GM08714 (cell line): ENCODE measurements around the gene TEX261.
A peak's percentile ranks its signal among the peaks of the same experiment; 100 is the strongest.

Experiments used
- H3K4me3 ChIP-seq: fragments of 200-500 bp; sonication (Bioruptor generic); 2 replicates; pipeline ENCODE4 v1.5.1; 2014; ENCODE audit warnings: mild to moderate bottlenecking, low read length, inconsistent platforms
- ZNF274 ChIP-seq: IDR thresholded peaks from 2 replicates; pipeline ENCODE4 v1.6.1; 2012; ENCODE audit warnings: mild to moderate bottlenecking, low read depth, low read length

Gene TEX261

DNA sequence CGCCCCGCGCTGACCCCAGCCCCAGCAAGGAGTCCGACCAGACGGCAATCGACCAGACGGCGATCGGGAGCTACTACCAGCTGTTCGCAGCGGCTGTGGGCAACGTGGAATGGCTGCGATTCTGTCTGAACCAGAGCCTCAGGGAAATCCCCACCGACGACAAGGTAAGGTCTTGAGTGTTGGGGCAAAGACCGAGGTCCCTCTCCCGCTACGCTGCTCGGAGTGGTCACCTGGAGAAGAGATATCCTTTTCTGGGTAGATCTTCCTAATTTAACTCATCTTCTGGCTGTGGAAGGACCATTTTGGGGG, 15.5 kb downstream of the TEX261 start:
- H3K4me3 ChIP-seq, result no peak overlapping the region
- no peak for TF ChIP-seq ZNF274

DNA sequence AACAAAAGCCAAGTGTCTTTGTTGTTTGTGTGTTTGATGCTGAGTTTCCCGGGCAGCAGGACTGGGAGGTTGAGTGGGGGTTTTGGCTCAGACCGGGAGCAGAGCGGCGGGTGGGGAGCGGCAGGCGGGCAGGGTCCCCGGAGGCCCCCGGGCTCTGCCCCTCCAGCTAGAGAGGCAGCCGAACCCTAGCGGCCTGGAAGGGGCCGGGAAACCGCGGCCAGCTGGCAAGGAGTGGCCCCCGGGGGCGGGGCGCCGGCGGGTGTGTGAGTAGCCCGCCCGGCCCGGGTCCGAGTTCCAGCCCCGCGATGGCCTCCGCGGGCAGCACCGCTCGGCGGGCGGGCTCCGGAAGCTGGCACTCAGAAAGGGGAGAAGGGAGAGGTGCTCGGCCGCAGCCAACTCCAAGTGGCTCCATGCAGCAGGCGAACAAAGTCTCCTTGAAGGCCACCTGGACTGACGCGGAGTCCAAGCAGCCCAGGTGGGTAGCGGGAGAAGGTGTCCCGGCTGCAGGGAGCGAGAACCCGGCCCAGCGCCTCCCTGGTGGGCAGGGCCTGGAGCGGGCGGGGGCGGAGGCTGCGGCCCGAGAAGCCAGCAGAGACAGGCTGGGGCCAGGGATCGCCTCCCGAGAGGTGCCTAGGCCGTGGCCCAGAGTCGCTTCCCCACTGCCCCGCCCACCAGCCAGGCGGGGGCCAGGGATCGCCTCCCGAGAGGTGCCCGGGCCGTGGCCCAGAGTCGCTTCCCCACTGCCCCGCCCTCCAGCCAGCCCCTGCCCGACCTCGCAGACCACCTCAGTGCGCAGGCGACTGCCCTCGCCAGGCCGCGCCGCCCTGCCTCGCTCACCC, 16.1 kb downstream of the TEX261 start, which contains the start of gene ANKRD53:
ANKRD53 (plus strand) TSS at position 290 of the 839 bp plus-strand sequence; CDS start at position 306, 16 bp downstream.
- no peak for TF ChIP-seq ZNF274
- H3K4me3 ChIP-seq, result peak within 1 kb of the TSS; percentile 70; the same call in 1 of the 2 replicates

DNA sequence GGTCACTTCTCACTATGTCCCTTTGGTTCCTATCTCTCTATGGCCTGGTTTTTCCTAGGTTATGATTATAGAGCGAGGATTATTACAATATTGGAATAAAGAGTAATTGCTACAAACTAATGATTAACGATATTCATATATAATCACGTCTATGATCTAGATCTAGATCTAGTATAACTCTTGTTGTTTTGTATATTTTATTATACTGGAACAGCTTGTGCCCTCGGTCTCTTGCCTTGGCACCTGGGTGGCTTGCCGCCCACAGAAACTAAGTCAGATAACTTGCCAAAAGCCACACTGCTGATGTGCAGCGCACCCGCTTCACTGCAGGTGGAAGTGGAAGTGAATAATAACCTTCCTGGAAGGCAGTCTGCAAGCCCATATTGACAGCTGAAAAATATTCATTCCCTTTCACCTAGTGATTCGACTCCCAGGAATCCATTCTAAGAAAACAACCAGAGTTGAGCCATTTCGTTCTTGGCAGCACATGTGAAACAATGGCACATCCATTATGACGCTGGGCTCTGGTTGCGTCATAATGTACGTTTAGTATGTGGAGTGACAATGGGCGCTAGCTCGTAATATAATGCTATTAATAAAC, 17.0 kb downstream of the TEX261 start:
- H3K4me3 ChIP-seq, result peak overlapping the region; percentile 70; the same call in 1 of the 2 replicates

DNA sequence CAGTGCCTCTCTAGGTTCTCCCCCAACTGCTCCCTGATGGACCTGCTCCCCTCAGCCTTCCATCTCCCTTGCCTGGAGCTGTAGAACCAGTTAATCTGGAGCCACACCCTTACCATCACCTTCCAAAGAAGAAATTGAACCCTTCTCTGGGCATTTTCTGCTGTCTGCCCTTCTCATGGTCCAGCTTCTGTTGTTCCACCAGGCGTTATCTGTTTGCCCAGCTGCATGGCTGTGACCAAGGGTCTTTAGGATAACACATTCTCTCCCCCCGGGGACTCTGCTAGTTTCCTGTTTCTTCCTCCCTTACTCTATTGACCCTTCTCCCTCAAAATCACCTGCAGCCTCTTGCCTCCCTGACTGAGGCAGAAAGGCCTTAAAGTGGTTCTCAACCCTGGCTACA, 19.4 kb downstream of the TEX261 start:
- no peak for TF ChIP-seq ZNF274
- H3K4me3 ChIP-seq, result no peak overlapping the region

More for the DNA sequence above, 17.0 kb downstream of the TEX261 start:
- no peak for TF ChIP-seq ZNF274

DNA sequence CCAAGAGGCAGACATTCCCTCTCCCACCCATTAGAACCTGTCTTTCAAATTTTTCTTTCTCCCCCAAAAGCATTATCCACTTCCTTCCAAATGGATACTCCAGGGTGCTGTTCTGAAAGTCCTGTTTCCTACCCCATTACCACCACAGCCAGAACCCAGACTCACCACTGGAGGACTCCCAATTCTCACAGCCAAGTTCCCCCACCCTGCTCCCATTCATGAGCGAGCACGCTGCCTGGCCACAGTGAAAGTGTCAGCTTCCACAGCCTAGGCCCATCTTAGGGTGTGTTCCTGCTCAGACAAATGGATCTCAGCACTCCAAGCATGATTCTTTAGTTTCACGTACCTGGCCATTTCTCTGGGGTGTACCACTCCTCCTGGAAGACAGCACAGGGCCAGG, 20.1 kb downstream of the TEX261 start:
- no peak for TF ChIP-seq ZNF274
- no peak overlapping the region for H3K4me3 ChIP-seq

DNA sequence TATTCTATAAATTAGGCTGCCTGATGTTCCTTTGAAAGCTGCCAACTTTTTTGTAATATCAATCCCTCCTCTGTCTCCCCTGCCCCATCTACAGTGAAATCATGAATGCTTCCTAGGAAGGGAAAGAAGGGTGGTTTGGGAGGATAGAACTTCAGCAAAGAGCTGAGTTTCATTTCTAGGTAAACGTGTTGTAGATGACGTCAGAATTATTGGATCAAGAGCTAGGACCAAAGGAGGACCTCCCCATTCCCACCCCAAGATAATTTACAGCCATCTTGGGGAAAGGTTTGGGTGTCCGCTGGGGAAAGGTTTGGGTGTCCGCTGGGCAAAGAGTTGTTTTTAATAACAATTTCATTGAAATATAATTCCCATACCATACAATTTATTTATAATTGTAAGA, 27.5 kb downstream of the TEX261 start:
- no peak overlapping the region for H3K4me3 ChIP-seq
- no peak for TF ChIP-seq ZNF274

DNA sequence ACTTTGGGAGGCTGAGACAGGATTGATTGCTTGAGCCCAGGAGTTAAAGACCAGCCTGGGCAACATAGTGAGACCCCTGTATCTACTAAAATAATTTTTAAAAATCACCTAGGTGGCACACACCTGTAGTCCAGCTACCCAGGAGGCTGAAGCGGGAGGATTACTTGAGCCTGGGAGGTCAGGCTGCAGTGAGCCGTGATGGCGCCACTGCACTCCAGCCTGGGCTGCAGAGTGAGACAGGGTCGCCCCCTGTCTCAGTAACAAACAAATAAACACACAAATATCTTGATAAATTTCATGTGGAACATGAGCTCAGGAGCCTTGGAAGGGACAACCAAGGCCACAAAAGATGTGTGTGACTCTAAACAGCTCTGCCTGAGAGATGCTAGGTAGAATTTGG, 28.0 kb downstream of the TEX261 start:
- no peak overlapping the region for H3K4me3 ChIP-seq
- no peak for TF ChIP-seq ZNF274

DNA sequence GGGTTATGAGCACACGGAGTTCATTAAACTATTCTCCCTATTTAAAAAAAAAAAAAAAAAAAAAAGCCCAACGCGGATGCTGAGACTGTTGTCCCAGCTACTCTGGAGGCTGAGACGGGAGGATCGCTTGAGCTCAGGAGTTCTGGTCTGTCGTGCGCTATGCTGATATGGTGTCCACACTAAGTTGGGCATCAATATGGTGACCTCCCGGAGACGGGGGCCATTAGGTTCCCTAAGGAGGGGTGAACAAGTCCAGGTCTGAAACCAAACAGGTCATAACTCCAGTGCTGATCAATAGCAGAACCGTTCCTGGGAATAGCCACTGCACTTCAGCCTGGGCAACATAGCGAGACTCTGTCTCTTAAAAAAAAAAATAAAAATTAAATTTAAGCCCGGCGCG, 29.2 kb downstream of the TEX261 start:
- peak overlapping the region; percentile 45; the same call in 1 of the 2 replicates for H3K4me3 ChIP-seq
- TF ChIP-seq ZNF274, result no peak

DNA sequence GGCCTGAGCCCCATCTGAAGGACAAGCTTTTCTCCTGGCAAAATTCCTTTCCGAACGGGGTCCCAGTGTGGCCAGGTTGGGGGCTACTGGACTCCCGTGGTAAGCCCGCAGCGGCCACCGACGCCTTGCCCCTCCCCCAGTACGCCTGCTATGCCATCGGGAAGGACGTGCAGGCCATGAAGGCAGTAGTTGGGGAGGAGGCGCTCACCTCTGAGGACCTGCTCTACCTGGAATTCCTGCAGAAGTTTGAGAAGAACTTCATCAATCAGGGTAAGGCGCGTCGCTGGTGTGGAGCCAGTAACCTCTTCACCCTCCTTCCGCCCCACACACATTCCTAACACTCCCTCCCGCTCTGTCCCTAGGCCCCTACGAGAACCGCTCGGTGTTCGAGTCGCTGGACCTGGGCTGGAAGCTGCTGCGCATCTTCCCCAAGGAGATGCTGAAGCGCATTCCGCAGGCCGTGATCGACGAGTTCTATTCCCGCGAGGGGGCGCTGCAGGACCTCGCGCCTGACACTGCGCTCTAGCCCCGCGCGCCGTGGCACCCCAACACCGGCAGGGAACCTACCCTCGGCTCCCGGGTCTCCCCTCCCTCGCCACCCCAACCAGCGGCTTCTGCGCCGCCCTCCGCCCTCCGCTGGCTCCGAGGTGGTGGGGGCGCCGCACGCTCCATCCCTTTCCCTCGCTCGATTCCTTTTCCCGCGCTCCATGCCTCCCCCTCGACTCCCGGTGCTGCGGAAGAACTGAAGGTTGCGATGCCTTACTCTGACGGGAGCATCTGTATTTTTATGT, 29.9 kb downstream of the TEX261 start:
- no peak for TF ChIP-seq ZNF274
- H3K4me3 ChIP-seq, result peak overlapping the region; percentile 45; the same call in 1 of the 2 replicates

DNA sequence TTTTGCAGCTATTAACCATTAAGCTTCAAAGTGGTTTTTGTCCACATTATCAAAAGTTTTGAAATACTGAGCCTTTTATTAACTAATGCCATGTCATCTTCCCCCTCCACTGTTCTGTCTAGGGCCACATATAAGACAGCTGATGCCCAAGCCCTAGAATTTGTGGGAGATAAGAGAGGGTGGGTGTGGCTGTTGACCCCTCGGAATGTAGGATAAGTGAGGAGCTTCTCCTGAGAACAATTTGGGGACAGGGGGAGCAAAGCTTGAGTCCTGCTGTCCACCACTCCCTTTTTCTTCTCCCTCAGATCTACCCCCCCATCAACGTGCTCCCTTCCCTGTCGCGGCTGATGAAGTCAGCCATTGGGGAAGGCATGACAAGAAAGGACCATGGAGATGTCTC, 30.5 kb downstream of the TEX261 start:
- no peak for TF ChIP-seq ZNF274
- H3K4me3 ChIP-seq, result no peak overlapping the region

DNA sequence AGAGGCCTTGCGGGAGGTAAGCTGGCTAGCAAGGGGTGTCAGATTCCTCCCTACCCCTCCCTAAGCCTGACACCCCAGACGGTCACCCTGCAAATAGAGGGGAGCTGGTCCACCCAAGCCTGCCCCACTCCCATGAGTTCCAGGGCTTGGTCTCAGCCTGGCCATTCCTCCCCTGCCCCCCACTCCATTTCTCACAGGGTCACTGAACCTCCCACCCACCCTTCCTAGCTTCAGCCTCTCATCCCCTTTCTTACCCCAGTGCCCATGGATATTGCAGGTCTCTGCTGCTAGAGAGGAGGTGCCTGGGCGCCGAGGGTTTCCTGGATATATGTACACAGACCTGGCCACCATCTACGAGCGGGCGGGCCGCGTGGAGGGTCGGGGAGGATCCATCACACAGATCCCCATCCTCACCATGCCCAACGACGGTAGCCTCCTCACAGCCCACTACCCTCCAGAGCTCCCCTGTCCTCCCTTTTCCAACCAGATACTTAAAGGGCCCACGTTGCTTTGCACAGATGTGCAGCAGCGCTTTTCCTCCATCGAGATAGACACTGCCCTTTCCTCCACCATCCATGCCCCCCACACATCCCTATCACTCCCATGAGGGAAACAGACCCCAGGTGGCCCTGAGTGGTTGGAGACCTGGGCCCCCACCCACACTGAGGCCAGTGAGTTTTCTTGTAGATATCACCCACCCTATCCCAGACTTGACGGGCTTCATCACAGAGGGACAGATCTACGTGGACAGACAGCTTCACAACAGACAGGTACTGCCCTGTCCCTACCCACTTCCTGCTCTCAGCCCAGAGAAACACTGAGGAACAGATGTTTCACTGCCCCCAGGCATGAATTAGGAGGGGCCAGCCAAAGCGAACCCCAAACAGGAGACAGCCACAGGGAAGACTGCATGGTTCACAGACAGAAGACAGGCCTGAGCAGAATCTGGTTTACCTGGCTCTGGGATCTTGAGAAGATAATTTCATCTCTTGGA, 31.5 kb downstream of the TEX261 start:
- no peak for TF ChIP-seq ZNF274
- H3K4me3 ChIP-seq, result no peak overlapping the region

DNA sequence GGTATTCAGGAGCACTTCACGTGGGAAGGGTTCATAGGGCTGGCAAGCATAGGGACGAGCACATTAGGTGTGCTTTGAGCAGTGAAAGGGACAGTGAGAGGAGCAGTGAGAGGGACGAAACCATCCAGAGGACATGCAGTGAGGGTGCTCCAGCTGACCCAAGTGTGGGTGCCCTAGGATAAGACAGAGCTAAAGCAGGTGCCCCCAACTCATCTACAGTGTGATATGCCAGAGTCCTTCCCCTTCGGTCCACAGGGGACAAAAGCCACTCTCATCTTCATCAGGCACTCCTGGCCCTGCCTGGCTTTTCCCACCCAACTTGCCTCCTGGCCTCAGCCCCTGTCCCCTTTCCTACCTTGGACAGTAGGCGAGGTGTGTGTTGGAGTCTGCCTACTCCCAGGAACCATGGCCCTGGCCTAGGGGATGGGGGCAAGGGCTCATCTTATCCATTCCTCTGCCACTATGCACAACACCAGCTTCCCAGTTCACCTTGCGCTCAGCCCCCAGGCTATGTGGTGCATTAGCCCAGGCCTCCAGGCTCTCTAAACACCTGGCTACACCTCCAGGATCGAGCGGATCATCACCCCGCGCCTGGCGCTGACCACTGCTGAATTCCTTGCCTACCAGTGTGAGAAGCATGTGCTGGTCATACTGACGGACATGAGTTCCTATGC, 32.3 kb downstream of the TEX261 start:
- no peak overlapping the region for H3K4me3 ChIP-seq
- TF ChIP-seq ZNF274, result no peak

DNA sequence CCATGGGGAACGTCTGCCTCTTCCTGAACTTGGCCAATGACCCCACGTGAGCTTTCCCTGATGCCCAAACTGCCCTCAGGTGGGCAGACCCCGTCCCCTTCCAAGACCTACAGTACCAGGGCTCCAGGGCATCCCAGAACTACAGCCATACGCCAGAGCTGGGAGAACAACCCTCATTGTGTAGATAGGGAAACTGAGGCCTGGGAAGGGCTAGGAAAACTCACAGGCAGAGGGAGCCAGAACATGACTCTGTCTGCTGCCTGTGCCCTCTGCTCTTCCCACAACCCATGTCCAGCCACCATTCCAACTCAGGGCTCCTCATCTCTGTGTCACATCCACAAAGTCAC, 33.1 kb downstream of the TEX261 start:
- no peak for TF ChIP-seq ZNF274
- no peak overlapping the region for H3K4me3 ChIP-seq
